HG02852 (cell line): ENCODE measurements around the gene MAGEC1.
"Not testable (repeated sequence)": the region's sequence is repeated elsewhere in the genome, so short reads cannot be mapped to it uniquely, and the experiment has no call there.

Experiments
- ATAC-seq: cut with Tn5 transposase; IDR thresholded peaks from one replicate; pipeline ENCODE4 v1.9.1; 2021; ENCODE audit warnings: mild to moderate bottlenecking, moderate library complexity; ENCODE audit not compliant: unreplicated experiment

The MAGEC1 gene

GRCh38 chrX:141903400-141904155 is at the start of gene MAGEC1:
Gene MAGEC1 (plus strand): TSS chrX:141903894. CDS start chrX:141905073, 1,179 bp downstream.
- ATAC-seq = no peak

- no peak for ATAC-seq
Measured at GRCh38 chrX:141857479-141857878, 46.2 kb upstream of the MAGEC1 start.

- ATAC-seq = no peak
Measured at GRCh38 chrX:141879616-141880015, 24.1 kb upstream of the MAGEC1 start.

- ATAC-seq = not testable (repeated sequence)
Measured at GRCh38 chrX:141888811-141889210, 14.9 kb upstream of the MAGEC1 start.

GRCh38 chrX:141894733-141895132 is 9.0 kb upstream of the MAGEC1 start:
- ATAC-seq = no peak

- ATAC-seq = no peak
Measured at GRCh38 chrX:141897690-141898089, 6.0 kb upstream of the MAGEC1 start.

GRCh38 chrX:141902366-141902765 is 1.3 kb upstream of the MAGEC1 start:
- ATAC-seq = no peak

GRCh38 chrX:141904262-141904661 is 568 bp downstream of the MAGEC1 start:
- ATAC-seq = no peak

- ATAC-seq = no peak
Measured at GRCh38 chrX:141917801-141918200, 14.1 kb downstream of the MAGEC1 start.

- ATAC-seq = no peak
Measured at GRCh38 chrX:141924293-141924692, 20.6 kb downstream of the MAGEC1 start.

GRCh38 chrX:141928432-141928831 is 24.7 kb downstream of the MAGEC1 start:
- ATAC-seq = no peak

- ATAC-seq = no peak
Measured at GRCh38 chrX:141934059-141934641, 30.5 kb downstream of the MAGEC1 start.

GRCh38 chrX:141935645-141936044 is 32.0 kb downstream of the MAGEC1 start:
- ATAC-seq = no peak

- no peak for ATAC-seq
Measured at GRCh38 chrX:141936080-141936479, 32.4 kb downstream of the MAGEC1 start.

GRCh38 chrX:141941234-141941633 is 37.5 kb downstream of the MAGEC1 start:
- no peak for ATAC-seq

- no peak for ATAC-seq
Measured at GRCh38 chrX:141945426-141945825, 41.7 kb downstream of the MAGEC1 start.

- no peak for ATAC-seq
Measured at GRCh38 chrX:141947350-141947749, 43.7 kb downstream of the MAGEC1 start.

- no peak for ATAC-seq
Measured at GRCh38 chrX:141952603-141953002, 48.9 kb downstream of the MAGEC1 start.

GRCh38 chrX:141958675-141959074 is 55.0 kb downstream of the MAGEC1 start:
- no peak for ATAC-seq
